GM21786 (cell line): ENCODE results near the gene GREM2.

Source experiments
- ATAC-seq: cut with Tn5 transposase; IDR thresholded peaks from one replicate; pipeline ENCODE4 v1.9.1; 2021; ENCODE audit not compliant: unreplicated experiment

Gene GREM2

GRCh38 chr1:240562111-240562590, 49.8 kb downstream of the GREM2 start:
- ATAC-seq: no peak

GRCh38 chr1:240559781-240560180, 52.2 kb downstream of the GREM2 start:
- no peak for ATAC-seq

DNA sequence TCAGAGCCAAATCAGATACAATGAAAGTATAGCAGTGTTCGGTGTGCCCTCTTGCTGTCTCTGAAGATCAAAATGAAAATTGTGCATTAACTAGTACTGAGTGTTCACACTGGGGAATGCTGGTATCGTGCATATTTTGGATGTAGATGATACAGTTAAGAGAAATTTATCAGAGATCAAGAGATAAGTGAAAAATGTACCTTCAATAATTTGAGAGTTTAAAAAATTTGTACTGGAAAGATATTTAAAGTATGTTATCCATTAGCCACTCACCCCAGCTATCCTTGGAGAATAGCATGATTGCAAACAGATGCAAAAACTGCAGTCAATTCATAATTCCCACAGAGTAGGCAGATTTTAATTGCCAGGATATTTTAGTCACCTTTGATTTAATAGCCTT, 56.4 kb downstream of the GREM2 start:
- no peak for ATAC-seq

- ATAC-seq: no peak
Observed at GRCh38 chr1:240553351-240553750, 58.6 kb downstream of the GREM2 start.

- ATAC-seq: no peak
Observed at GRCh38 chr1:240539769-240540414, 72.1 kb downstream of the GREM2 start.

DNA sequence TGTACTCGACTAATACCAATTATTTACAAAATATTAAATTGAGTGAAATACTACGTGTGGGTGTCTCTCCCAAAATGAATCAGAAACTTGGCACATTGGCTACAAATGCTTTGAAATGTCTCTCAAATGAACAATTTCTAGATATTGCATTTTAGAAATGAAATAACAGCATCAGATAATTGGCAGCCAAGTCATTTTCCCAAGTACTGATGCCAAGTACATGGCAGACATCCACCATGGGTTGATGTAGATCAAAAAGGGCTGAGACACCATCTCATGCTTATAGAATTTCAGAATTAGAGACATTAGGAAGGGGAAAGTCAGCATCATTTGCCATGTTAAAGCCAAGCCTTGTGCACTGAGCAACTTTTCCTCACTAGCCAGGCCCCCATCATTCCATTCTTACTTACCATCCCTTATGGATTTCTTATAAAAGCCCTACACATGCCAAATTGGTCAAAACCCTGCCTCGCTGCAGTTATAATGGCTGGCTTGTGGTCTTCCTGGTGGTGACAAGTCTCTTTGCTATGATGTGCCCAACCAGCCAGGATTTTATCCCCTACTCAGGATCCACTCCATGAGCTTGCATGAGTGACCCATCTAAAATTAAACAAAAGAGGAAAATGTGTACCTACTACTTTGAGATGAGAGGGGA, 73.1 kb downstream of the GREM2 start:
- no peak for ATAC-seq

- no peak for ATAC-seq
Observed at GRCh38 chr1:240533154-240533780, 78.7 kb downstream of the GREM2 start.

- ATAC-seq: no peak
Observed at GRCh38 chr1:240528591-240528990, 83.4 kb downstream of the GREM2 start.

DNA sequence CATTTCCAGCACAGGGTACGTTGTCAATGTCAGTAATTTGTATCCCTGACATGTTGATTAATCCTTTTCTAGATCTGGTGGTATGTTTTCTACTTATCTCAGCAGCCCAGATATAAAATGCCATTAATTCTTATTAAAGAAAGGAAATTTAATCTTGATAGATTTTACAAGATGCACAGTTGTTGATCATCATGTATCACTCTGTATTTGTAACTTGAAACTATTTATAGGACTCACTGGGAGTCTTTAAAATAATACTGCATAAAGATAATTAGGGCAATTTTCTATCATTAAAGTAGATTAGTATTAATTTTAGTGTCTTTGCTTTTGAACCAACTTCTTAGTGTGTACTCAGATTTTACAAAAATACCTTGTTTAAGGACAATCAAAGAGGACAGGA, 84.9 kb downstream of the GREM2 start:
- ATAC-seq: no peak

GRCh38 chr1:240526312-240526711, 85.6 kb downstream of the GREM2 start:
- no peak for ATAC-seq

- no peak for ATAC-seq
Observed at GRCh38 chr1:240524356-240525069, 87.4 kb downstream of the GREM2 start.

- no peak for ATAC-seq
Observed at GRCh38 chr1:240522122-240522822, 89.7 kb downstream of the GREM2 start.

GRCh38 chr1:240517891-240518290, 94.1 kb downstream of the GREM2 start:
- ATAC-seq: no peak

DNA sequence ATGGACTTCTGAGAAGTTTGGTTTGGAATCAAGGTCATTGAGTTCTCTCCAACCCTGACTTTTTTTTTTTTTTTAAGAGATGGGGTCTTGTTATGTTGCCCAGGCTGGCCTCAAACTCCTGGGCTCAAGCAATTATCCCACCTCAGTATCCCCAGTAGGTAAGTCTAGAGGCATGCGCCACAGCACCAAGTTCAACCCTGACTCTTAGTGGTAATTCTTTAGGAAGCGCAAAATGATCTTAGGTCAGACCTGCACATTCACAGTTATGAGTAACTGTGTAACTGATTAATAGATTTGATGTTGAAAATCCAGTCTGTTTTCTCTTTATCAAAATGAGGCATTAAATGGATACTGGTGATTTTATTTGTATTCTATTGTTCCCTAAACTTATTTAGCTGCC, 95.9 kb downstream of the GREM2 start:
- ATAC-seq: no peak

GRCh38 chr1:240515505-240515904, 96.5 kb downstream of the GREM2 start:
- no peak for ATAC-seq

GRCh38 chr1:240511789-240512188, 100.2 kb downstream of the GREM2 start:
- ATAC-seq: no peak

DNA sequence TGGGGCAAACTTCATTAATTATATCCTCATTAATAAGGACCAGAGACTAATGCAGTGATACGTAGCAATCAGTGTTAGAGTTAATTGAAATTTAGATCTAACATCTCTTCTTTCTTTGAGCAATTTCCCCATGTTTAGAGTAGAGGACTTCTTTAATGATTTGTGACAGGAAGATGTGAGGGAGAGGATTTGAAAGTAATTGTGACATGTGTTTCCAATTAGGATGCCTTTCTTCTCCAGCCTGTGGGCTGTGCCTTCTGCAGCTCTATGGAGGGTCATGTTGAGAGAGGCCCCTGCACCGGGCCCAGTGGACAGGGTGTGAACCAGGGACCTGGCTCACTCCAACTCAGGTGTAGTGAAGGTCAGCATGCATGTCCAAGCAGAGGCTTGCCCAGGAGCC, 103.0 kb downstream of the GREM2 start:
- ATAC-seq: no peak

- no peak for ATAC-seq
Observed at GRCh38 chr1:240508201-240508600, 103.8 kb downstream of the GREM2 start.

- ATAC-seq: no peak
Observed at GRCh38 chr1:240506176-240506575, 105.8 kb downstream of the GREM2 start.

- ATAC-seq: no peak
Observed at GRCh38 chr1:240503558-240503957, 108.4 kb downstream of the GREM2 start.

- ATAC-seq: no peak
Observed at GRCh38 chr1:240503036-240503435, 108.9 kb downstream of the GREM2 start.
